Trophoblast cell (in vitro differentiated cells and primary cell): Measurements from ENCODE around the gene PVALEF.
A peak's percentile ranks its signal among the peaks of the same experiment; 100 is the strongest.

Source experiments
- DNase-seq, 2 donors: peaks; one replicate each; pipeline ENCODE4 v3.0.0-alpha.2; 2016
- H2AFZ ChIP-seq: 2 replicates; pipeline ENCODE4 v1.6.1; 2013; ENCODE audit warnings: low read length, moderate library complexity, mild to moderate bottlenecking; ENCODE audit not compliant: insufficient read depth, poor library complexity
- H2AK5ac ChIP-seq: 2 replicates; pipeline ENCODE4 v1.6.1; 2013; ENCODE audit warnings: mild to moderate bottlenecking, low read length
- H2BK120ac ChIP-seq: 2 replicates; pipeline ENCODE4 v1.6.1; 2013; ENCODE audit warnings: low read length, mild to moderate bottlenecking, moderate library complexity; ENCODE audit not compliant: insufficient read depth, poor library complexity
- H2BK12ac ChIP-seq: 2 replicates; pipeline ENCODE4 v1.6.1; 2013; ENCODE audit warnings: mild to moderate bottlenecking, low read length, moderate library complexity
- H2BK5ac ChIP-seq: 2 replicates; pipeline ENCODE4 v1.6.1; 2013; ENCODE audit warnings: low read length, low read depth, moderate library complexity, mild to moderate bottlenecking; ENCODE audit not compliant: poor library complexity
- H3K14ac ChIP-seq: 2 replicates; pipeline ENCODE4 v1.6.1; 2013; ENCODE audit warnings: mild to moderate bottlenecking, low read length
- H3K18ac ChIP-seq: 2 replicates; pipeline ENCODE4 v1.6.1; 2013; ENCODE audit warnings: mild to moderate bottlenecking, low read length
- H3K23ac ChIP-seq: 2 replicates; pipeline ENCODE4 v1.6.1; 2013; ENCODE audit warnings: low read length
- H3K27ac ChIP-seq: 2 replicates; pipeline ENCODE4 v1.5.1; 2013; ENCODE audit warnings: low read depth, mild to moderate bottlenecking, inconsistent platforms, low read length, moderate library complexity
- H3K27me3 ChIP-seq: 2 replicates; pipeline ENCODE4 v1.6.1; 2013; ENCODE audit warnings: inconsistent platforms, mild to moderate bottlenecking, low read length, moderate library complexity; ENCODE audit not compliant: insufficient read depth
- H3K36me3 ChIP-seq, 2 experiments: 1 replicate in 1 of 2; 2 replicates in 1 of 2; pipeline ENCODE4 v1.6.1; 2013; ENCODE audit warnings: low read length in 2 of 2, mild to moderate bottlenecking in 2 of 2, moderate library complexity in 1 of 2; ENCODE audit not compliant: insufficient read depth in 2 of 2, control insufficient read depth in 1 of 2
- H3K4ac ChIP-seq: 2 replicates; pipeline ENCODE4 v1.6.1; 2013; ENCODE audit warnings: low read depth, mild to moderate bottlenecking, low read length, moderate library complexity
- H3K4me1 ChIP-seq, 2 experiments: 1 replicate in 1 of 2; 2 replicates in 1 of 2; pipeline ENCODE4 v1.6.1; 2013; ENCODE audit warnings: low read length in 2 of 2, mild to moderate bottlenecking in 2 of 2, moderate library complexity in 1 of 2; ENCODE audit not compliant: insufficient read depth in 2 of 2, control insufficient read depth in 1 of 2
- H3K4me2 ChIP-seq: 2 replicates; pipeline ENCODE4 v1.6.1; 2013; ENCODE audit warnings: inconsistent platforms, mild to moderate bottlenecking, low read length, moderate library complexity
- H3K4me3 ChIP-seq: 2 replicates; pipeline ENCODE4 v1.5.1; 2013; ENCODE audit warnings: mild to moderate bottlenecking, low read depth, low read length, inconsistent platforms
- H3K79me1 ChIP-seq: one replicate; pipeline ENCODE4 v1.6.1; 2013; ENCODE audit warnings: low read length
- H3K79me2 ChIP-seq: 2 replicates; pipeline ENCODE4 v1.6.1; 2013; ENCODE audit warnings: low read length, mild to moderate bottlenecking; ENCODE audit not compliant: control insufficient read depth, insufficient read depth, poor library complexity
- H3K9ac ChIP-seq: 2 replicates; pipeline ENCODE4 v1.6.1; 2013; ENCODE audit warnings: mild to moderate bottlenecking, low read length
- H3K9me3 ChIP-seq: 2 replicates; pipeline ENCODE4 v1.6.1; 2013; ENCODE audit warnings: low read depth, mild to moderate bottlenecking, control low read depth, inconsistent platforms, low read length; ENCODE audit not compliant: insufficient read depth
- H4K12ac ChIP-seq: 2 replicates; pipeline ENCODE4 v1.6.1; 2013; ENCODE audit warnings: low read depth, mild to moderate bottlenecking, low read length, moderate library complexity
- H4K8ac ChIP-seq: 2 replicates; pipeline ENCODE4 v1.6.1; 2013; ENCODE audit warnings: low read depth, mild to moderate bottlenecking, low read length, moderate library complexity
- H4K91ac ChIP-seq: one replicate; pipeline ENCODE4 v1.6.1; 2013; ENCODE audit warnings: low read depth, mild to moderate bottlenecking, low read length, moderate library complexity
- WGBS: extraction: QIAGEN DNeasy Blood & Tissue Kit; methylation state at CpG from one replicate; pipeline ENCODE4 v1.1.7; 2013; ENCODE audit warnings: missing lambda C conversion rate; ENCODE audit not compliant: insufficient read length, insufficient coverage; ENCODE audit errors: extremely low coverage; 5-methylcytosine and 5-hydroxymethylcytosine counted together

PVALEF gene

GRCh38 chr17:81187586-81188490 is 22.5 kb downstream of the PVALEF start:
- H4K91ac ChIP-seq = no peak overlapping the region
- no peak overlapping the region for H3K9ac ChIP-seq
- H2BK12ac ChIP-seq = no peak overlapping the region
- no peak overlapping the region for H3K4me2 ChIP-seq
- no CpG with 5 or more reads among the region's 26 CpGs for WGBS
- no peaks in the 10 kb centered on the region for H3K79me2 ChIP-seq
- H3K18ac ChIP-seq = no peak overlapping the region
- no peaks in the 10 kb centered on the region for H3K27me3 ChIP-seq
- H3K14ac ChIP-seq = no peak overlapping the region
- no peak overlapping the region for H2BK120ac ChIP-seq
- no peak overlapping the region for H3K4me3 ChIP-seq
- no peak overlapping the region for H4K8ac ChIP-seq
- H3K36me3 ChIP-seq = peaks cover 15 to 17% of the 10 kb centered on the region in 2 experiments
- no peak for DNase-seq
- no peak overlapping the region for H2AFZ ChIP-seq
- H3K27ac ChIP-seq = no peak overlapping the region
- no peak overlapping the region for H2AK5ac ChIP-seq
- peaks cover 4% of the 10 kb centered on the region for H3K9me3 ChIP-seq
- H3K4ac ChIP-seq = no peak overlapping the region
- no peaks in the 10 kb centered on the region for H3K79me1 ChIP-seq
- H3K23ac ChIP-seq = no peak overlapping the region
- H2BK5ac ChIP-seq = no peak overlapping the region
- H3K4me1 ChIP-seq = peaks cover under 1 to 7% of the 10 kb centered on the region in 2 experiments
- no peak overlapping the region for H4K12ac ChIP-seq

- Histone ChIP-seq H3K18ac (no peak overlapping the region), H2AK5ac (no peak overlapping the region), H2AFZ (no peak overlapping the region), H3K4me1 (peaks cover 4 to 9% of the 10 kb centered on the region in 2 experiments), H3K23ac (no peak overlapping the region), H2BK5ac (no peak overlapping the region), H3K79me1 (no peaks in the 10 kb centered on the region), H3K4ac (no peak overlapping the region), H3K9me3 (peaks cover 4% of the 10 kb centered on the region), H3K79me2 (no peaks in the 10 kb centered on the region), H3K9ac (no peak overlapping the region), H2BK120ac (no peak overlapping the region), H3K14ac (no peak overlapping the region), H4K8ac (no peak overlapping the region), H3K4me3 (no peak overlapping the region), H4K12ac (no peak overlapping the region), H4K91ac (no peak overlapping the region), H2BK12ac (no peak overlapping the region), H3K36me3 (peaks cover 15 to 17% of the 10 kb centered on the region in 2 experiments), H3K27ac (no peak overlapping the region), H3K4me2 (no peak overlapping the region), H3K27me3 (no peaks in the 10 kb centered on the region)
- no CpG with 5 or more reads among the region's 12 CpGs for WGBS
- DNase-seq = no peak
These were observed 23.2 kb downstream of the PVALEF start for GRCh38 chr17:81188491-81188840.

GRCh38 chr17:81189016-81189415 is 23.7 kb downstream of the PVALEF start:
- Histone ChIP-seq H3K79me2 (no peaks in the 10 kb centered on the region), H3K4ac (no peak overlapping the region), H4K8ac (no peak overlapping the region), H3K18ac (no peak overlapping the region), H3K27me3 (no peaks in the 10 kb centered on the region), H3K4me3 (no peak overlapping the region), H3K9me3 (peaks cover 1% of the 10 kb centered on the region), H2BK5ac (no peak overlapping the region), H3K36me3 (peaks cover 17% of the 10 kb centered on the region in 2 experiments), H3K27ac (no peak overlapping the region), H2BK120ac (no peak overlapping the region), H2AFZ (no peak overlapping the region), H3K4me2 (no peak overlapping the region), H3K4me1 (peaks cover 4 to 9% of the 10 kb centered on the region in 2 experiments), H3K23ac (no peak overlapping the region), H2BK12ac (no peak overlapping the region), H3K14ac (no peak overlapping the region), H3K9ac (no peak overlapping the region), H2AK5ac (no peak overlapping the region), H4K91ac (no peak overlapping the region), H3K79me1 (no peaks in the 10 kb centered on the region), H4K12ac (no peak overlapping the region)
- no CpG with 5 or more reads among the region's 7 CpGs for WGBS
- no peak for DNase-seq

GRCh38 chr17:81189670-81190530 is 24.6 kb downstream of the PVALEF start:
- Histone ChIP-seq H3K79me1 (no peaks in the 10 kb centered on the region), H3K18ac (no peak overlapping the region), H2AFZ (no peak overlapping the region), H3K9me3 (no peaks in the 10 kb centered on the region), H3K27me3 (no peaks in the 10 kb centered on the region), H3K79me2 (no peaks in the 10 kb centered on the region), H3K23ac (no peak overlapping the region), H3K4me2 (no peak overlapping the region), H3K4me1 (peaks cover 4 to 9% of the 10 kb centered on the region in 2 experiments), H3K14ac (no peak overlapping the region), H2AK5ac (no peak overlapping the region), H2BK120ac (no peak overlapping the region), H4K91ac (no peak overlapping the region), H3K9ac (no peak overlapping the region), H2BK12ac (no peak overlapping the region), H3K4ac (no peak overlapping the region), H3K36me3 (peaks cover 17% of the 10 kb centered on the region in 2 experiments), H4K12ac (no peak overlapping the region), H3K27ac (no peak overlapping the region), H2BK5ac (no peak overlapping the region), H3K4me3 (no peak overlapping the region), H4K8ac (no peak overlapping the region)
- peak in 1 of 2 donors; percentile 3 for DNase-seq
- WGBS = no CpG with 5 or more reads among the region's 27 CpGs
